Smooth muscle cell (in vitro differentiated cells): ENCODE measurements around the gene XPO4. TPM values are rescaled to one million over a fixed set of nuclear protein-coding genes. Genes with fewer than 3 reads are reported as not detected.

Experiments
- DNase-seq: peaks from one replicate; lab custom pipeline; 2025; ENCODE audit not compliant: unreplicated experiment; lab: John Stamatoyannopoulos, UW
- H2AFZ ChIP-seq: fragments of 200-600 bp; sonication (generic); 2 replicates; pipeline ENCODE4 v1.6.0; 2016; ENCODE audit warnings: antibody characterized with exemption, low read depth, mild to moderate bottlenecking
- H3F3A ChIP-seq: fragments of 200-600 bp; sonication (generic); 2 replicates; pipeline ENCODE4 v1.6.0; 2017; ENCODE audit warnings: antibody characterized with exemption, low read depth
- H3K27ac ChIP-seq: fragments of 200-600 bp; sonication (generic); 2 replicates; pipeline ENCODE4 v1.5.1; 2016; ENCODE audit warnings: low read depth, mild to moderate bottlenecking
- H3K27me3 ChIP-seq: fragments of 200-600 bp; sonication (generic); 2 replicates; pipeline ENCODE4 v1.6.1; 2016; ENCODE audit warnings: low read depth, mild to moderate bottlenecking
- H3K36me3 ChIP-seq: fragments of 200-600 bp; sonication (generic); 2 replicates; pipeline ENCODE4 v1.5.1; 2016; ENCODE audit warnings: low read depth
- H3K4me1 ChIP-seq: fragments of 200-600 bp; sonication (generic); 2 replicates; pipeline ENCODE4 v1.5.1; 2016; ENCODE audit warnings: low read depth
- H3K4me2 ChIP-seq: fragments of 200-600 bp; sonication (generic); 2 replicates; pipeline ENCODE4 v1.6.0; 2016; ENCODE audit warnings: mild to moderate bottlenecking
- H3K4me3 ChIP-seq: fragments of 200-600 bp; sonication (generic); 2 replicates; pipeline ENCODE4 v1.5.1; 2016; ENCODE audit warnings: mild to moderate bottlenecking
- H3K79me2 ChIP-seq: fragments of 200-600 bp; sonication (generic); 2 replicates; pipeline ENCODE4 v1.6.0; 2016; ENCODE audit warnings: low read depth, mild to moderate bottlenecking
- H3K9ac ChIP-seq: fragments of 200-600 bp; sonication (generic); 2 replicates; pipeline ENCODE4 v1.6.0; 2016; ENCODE audit warnings: low read depth
- H3K9me3 ChIP-seq: fragments of 200-600 bp; sonication (generic); replicated peaks from 2 replicates; pipeline ENCODE4 v1.5.1; 2016; ENCODE audit warnings: low read depth
- H4K20me1 ChIP-seq: fragments of 200-600 bp; sonication (generic); 2 replicates; pipeline ENCODE4 v1.6.0; 2016; ENCODE audit warnings: low read depth
- WGBS: methylation state at CpG from one replicate; pipeline ENCODE4 v1.1.7; 2016; ENCODE audit warnings: low lambda C conversion rate; 5-methylcytosine and 5-hydroxymethylcytosine counted together
- polyA plus RNA-seq: library from polyadenylated mRNA; unstranded; fragments of >200 nt; fragmentation: Nextera tagmentation; extraction: Ambion mirVana; gene quantifications from 2 replicates; pipeline ENCODE4 v1.2.1, GENCODE V29; 2016
- total RNA-seq: library from RNA; depleted of rRNA; stranded (reverse); fragments of >200 nt; gene quantifications from 2 replicates; pipeline ENCODE4 v1.2.3, GENCODE V29; 2014
- TF ChIP-seq, protein P1 (sequence below): fragments of 200-600 bp; sonication (generic); IDR thresholded peaks from 2 replicates; pipeline ENCODE4 v1.5.1; 2017; ENCODE audit warnings: borderline replicate concordance, mild to moderate bottlenecking, antibody characterized with exemption; ENCODE audit not compliant: insufficient read depth, poor library complexity, severe bottlenecking

Gene XPO4
- total and polyA plus RNA-seq, 2 experiments from 2014 or later = 3.3 to 16.2 TPM

DNA sequence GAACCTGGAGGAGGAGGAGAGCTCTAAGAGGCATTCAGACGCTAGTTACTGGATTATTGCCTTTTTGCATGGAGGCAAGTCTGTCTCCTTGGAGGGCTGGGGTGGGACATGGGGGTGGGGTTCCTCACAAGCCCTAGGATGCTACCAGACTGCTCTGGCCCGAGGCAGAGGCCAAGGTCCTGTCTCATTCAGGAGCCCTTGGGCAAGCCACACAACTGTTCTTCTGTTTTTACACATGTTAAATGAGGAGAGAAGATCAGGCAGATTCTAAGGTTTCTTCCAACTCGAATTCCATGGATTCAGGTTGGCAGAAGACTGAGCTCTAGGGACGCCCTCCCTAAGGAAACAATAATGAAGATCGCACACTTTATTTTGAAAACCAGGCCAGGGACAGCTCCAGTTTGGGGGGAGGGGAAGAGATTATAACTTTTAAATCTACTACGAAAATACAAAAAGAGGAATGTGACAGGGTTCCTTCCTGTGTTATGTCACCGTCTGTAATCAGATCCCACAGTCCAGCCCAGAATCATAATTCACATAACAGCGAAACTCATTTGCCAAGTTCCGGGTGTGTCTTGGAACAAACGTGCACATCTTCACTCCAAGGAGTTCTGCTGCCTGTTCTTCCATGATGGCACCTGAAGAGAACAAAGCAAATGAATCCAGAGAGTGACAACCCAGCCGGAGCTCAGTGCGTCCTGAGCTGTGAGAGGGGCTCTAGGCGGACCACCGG lies 173.8 kb downstream of the XPO4 start:
- DNase-seq = no peak
- H3K79me2 ChIP-seq = no peaks in the 10 kb centered on the region
- H2AFZ ChIP-seq = no peak overlapping the region
- H3K27ac ChIP-seq = no peak overlapping the region
- 90% methylated on average over 14 of the region's 14 CpGs for WGBS
- H4K20me1 ChIP-seq = no peaks in the 10 kb centered on the region
- no peaks in the 10 kb centered on the region for H3K9me3 ChIP-seq
- TF ChIP-seq, protein P1, sequence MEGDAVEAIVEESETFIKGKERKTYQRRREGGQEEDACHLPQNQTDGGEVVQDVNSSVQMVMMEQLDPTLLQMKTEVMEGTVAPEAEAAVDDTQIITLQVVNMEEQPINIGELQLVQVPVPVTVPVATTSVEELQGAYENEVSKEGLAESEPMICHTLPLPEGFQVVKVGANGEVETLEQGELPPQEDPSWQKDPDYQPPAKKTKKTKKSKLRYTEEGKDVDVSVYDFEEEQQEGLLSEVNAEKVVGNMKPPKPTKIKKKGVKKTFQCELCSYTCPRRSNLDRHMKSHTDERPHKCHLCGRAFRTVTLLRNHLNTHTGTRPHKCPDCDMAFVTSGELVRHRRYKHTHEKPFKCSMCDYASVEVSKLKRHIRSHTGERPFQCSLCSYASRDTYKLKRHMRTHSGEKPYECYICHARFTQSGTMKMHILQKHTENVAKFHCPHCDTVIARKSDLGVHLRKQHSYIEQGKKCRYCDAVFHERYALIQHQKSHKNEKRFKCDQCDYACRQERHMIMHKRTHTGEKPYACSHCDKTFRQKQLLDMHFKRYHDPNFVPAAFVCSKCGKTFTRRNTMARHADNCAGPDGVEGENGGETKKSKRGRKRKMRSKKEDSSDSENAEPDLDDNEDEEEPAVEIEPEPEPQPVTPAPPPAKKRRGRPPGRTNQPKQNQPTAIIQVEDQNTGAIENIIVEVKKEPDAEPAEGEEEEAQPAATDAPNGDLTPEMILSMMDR = no peak
- no peak overlapping the region for H3K4me2 ChIP-seq
- H3K4me3 ChIP-seq = no peak overlapping the region
- no peaks in the 10 kb centered on the region for H3F3A ChIP-seq
- no peak overlapping the region for H3K9ac ChIP-seq
- H3K27me3 ChIP-seq = no peaks in the 10 kb centered on the region
- no peaks in the 10 kb centered on the region for H3K36me3 ChIP-seq
- H3K4me1 ChIP-seq = no peaks in the 10 kb centered on the region

DNA sequence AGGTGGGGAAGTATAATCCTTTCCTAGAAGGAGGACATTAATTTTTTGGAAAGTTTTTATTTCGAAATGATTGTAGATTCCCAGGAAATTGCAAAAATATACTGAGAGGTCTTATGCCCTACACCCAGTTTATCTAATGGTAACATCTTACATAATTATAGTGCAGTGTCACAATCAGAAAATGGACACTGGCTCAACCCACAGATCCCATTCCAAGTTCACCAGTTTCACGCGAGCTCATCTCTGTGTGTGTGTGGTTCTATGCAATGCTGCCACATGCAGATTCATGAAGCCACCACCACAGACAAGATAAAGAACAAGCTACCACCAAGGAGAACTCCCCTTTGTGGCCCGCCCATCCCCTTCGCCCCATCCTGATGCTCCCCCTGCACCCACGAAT lies 174.7 kb downstream of the XPO4 start:
- Histone ChIP-seq H4K20me1 (no peaks in the 10 kb centered on the region), H3K27me3 (peaks cover under 1% of the 10 kb centered on the region), H3F3A (no peaks in the 10 kb centered on the region), H3K79me2 (no peaks in the 10 kb centered on the region), H3K4me3 (no peak overlapping the region), H3K27ac (no peak overlapping the region), H3K4me1 (no peaks in the 10 kb centered on the region), H3K36me3 (no peaks in the 10 kb centered on the region), H2AFZ (no peak overlapping the region), H3K4me2 (no peak overlapping the region), H3K9ac (no peak overlapping the region), H3K9me3 (no peaks in the 10 kb centered on the region)
- WGBS = 73% methylated on average over 6 of the region's 6 CpGs
- DNase-seq = no peak
- TF ChIP-seq, protein P1 = no peak

Other genes starting within 250 kb of the XPO4 start
- 2.4 and 4.1 TPM in 2 replicates for gene IL17D, start 199.0 kb downstream of the XPO4 start, total RNA-seq
- gene IL17D, start 199.0 kb downstream of the XPO4 start, polyA plus RNA-seq = 6.5 and 7.0 TPM in 2 replicates
- 7.4 and 17.3 TPM in 2 replicates for gene EEF1AKMT1, start 128.8 kb downstream of the XPO4 start, total RNA-seq
- 14.6 and 15.0 TPM in 2 replicates for gene EEF1AKMT1, start 128.8 kb downstream of the XPO4 start, polyA plus RNA-seq
- gene LATS2, start 158.8 kb upstream of the XPO4 start, total RNA-seq = 20.8 and 26.4 TPM in 2 replicates
- 6.9 and 8.9 TPM in 2 replicates for gene LATS2, start 158.8 kb upstream of the XPO4 start, polyA plus RNA-seq
- gene SAP18, start 237.4 kb upstream of the XPO4 start, total RNA-seq = 95.3 TPM in 2 replicates
- 366 and 394 TPM in 2 replicates for gene SAP18, start 237.4 kb upstream of the XPO4 start, polyA plus RNA-seq